GM23338 (cell line): ENCODE results near the gene ENTPD8. TPM values are rescaled to one million over a fixed set of nuclear protein-coding genes. Genes with fewer than 3 reads are reported as not detected.

Experiments
- ATAC-seq: fragments of 200-7000 bp; cut with Tn5 transposase; 3 replicates; pipeline ENCODE4 v1.9.1; 2020
- DNase-seq: peaks from one replicate; pipeline ENCODE4 v3.0.0-alpha.2; 2015; ENCODE audit warnings: low spot score
- H2AFZ ChIP-seq: fragments of 200-600 bp; sonication (generic); 2 replicates; pipeline ENCODE4 v1.8.0; 2016; ENCODE audit warnings: antibody characterized with exemption, mild to moderate bottlenecking, moderate library complexity
- H3F3A ChIP-seq: fragments of 200-600 bp; sonication (generic); replicated peaks from 2 replicates; pipeline ENCODE4 v1.8.0; 2017; ENCODE audit warnings: antibody characterized with exemption, mixed run types, low read depth
- H3K27ac ChIP-seq: fragments of 200-600 bp; sonication (generic); 2 replicates; pipeline ENCODE4 v1.6.1; 2016; ENCODE audit warnings: low read depth
- H3K27me3 ChIP-seq: fragments of 200-600 bp; sonication (generic); 2 replicates; pipeline ENCODE4 v1.8.0; 2016; ENCODE audit warnings: mild to moderate bottlenecking, mixed run types, moderate library complexity; ENCODE audit not compliant: insufficient read depth
- H3K36me3 ChIP-seq: fragments of 200-600 bp; sonication (generic); 2 replicates; pipeline ENCODE4 v1.8.0; 2016; ENCODE audit warnings: mild to moderate bottlenecking; ENCODE audit not compliant: insufficient read depth
- H3K4me1 ChIP-seq: fragments of 200-600 bp; sonication (generic); 2 replicates; pipeline ENCODE4 v1.8.0; 2016; ENCODE audit warnings: mild to moderate bottlenecking, moderate library complexity; ENCODE audit not compliant: insufficient read depth
- H3K4me2 ChIP-seq: fragments of 200-600 bp; sonication (generic); 2 replicates; pipeline ENCODE4 v1.7.1; 2017; ENCODE audit warnings: mixed run types
- H3K4me3 ChIP-seq: fragments of 200-600 bp; sonication (generic); 2 replicates; pipeline ENCODE4 v1.6.1; 2016; ENCODE audit warnings: mixed run types
- H3K79me2 ChIP-seq: fragments of 200-600 bp; sonication (generic); replicated peaks from 2 replicates; pipeline ENCODE4 v1.8.0; 2017; ENCODE audit warnings: mild to moderate bottlenecking; ENCODE audit not compliant: insufficient read depth
- H3K9me2 ChIP-seq: fragments of 200-600 bp; sonication (generic); 2 replicates; pipeline ENCODE4 v1.8.0; 2017; ENCODE audit not compliant: insufficient read depth
- H4K20me1 ChIP-seq: fragments of 200-600 bp; sonication (generic); replicated peaks from 2 replicates; pipeline ENCODE4 v1.8.0; 2017; ENCODE audit warnings: mild to moderate bottlenecking; ENCODE audit not compliant: insufficient read depth
- H3K27ac Mint-ChIP-seq: 2 replicates; pipeline ENCODE4 v1.8.0; 2020; ENCODE audit warnings: inconsistent platforms, mild to moderate bottlenecking, moderate library complexity, mixed read lengths
- H3K27me3 Mint-ChIP-seq: 3 replicates; pipeline ENCODE4 v1.8.0; 2022; ENCODE audit warnings: low read depth, mild to moderate bottlenecking, moderate library complexity, mixed read lengths, inconsistent platforms; ENCODE audit not compliant: insufficient read depth, poor library complexity
- H3K36me3 Mint-ChIP-seq: 3 replicates; pipeline ENCODE4 v1.8.0; 2021; ENCODE audit warnings: low read depth, mild to moderate bottlenecking, inconsistent platforms, moderate library complexity, mixed read lengths
- H3K4me1 Mint-ChIP-seq: 3 replicates; pipeline ENCODE4 v1.8.0; 2020; ENCODE audit warnings: mild to moderate bottlenecking, inconsistent platforms, mixed read lengths
- H3K4me3 Mint-ChIP-seq: 3 replicates; pipeline ENCODE4 v1.8.0; 2021; ENCODE audit warnings: moderate library complexity, mild to moderate bottlenecking, inconsistent platforms, mixed read lengths
- H3K9me3 Mint-ChIP-seq: 3 replicates; pipeline ENCODE4 v1.8.0; 2020; ENCODE audit warnings: moderate library complexity, mild to moderate bottlenecking, inconsistent platforms, mixed read lengths
- EZH2 ChIP-seq: fragments of 200-600 bp; sonication (generic); IDR thresholded peaks from one replicate; pipeline ENCODE4 v1.8.0; 2017; ENCODE audit warnings: antibody characterized with exemption, mild to moderate bottlenecking, low read depth; ENCODE audit not compliant: unreplicated experiment
- JUNB ChIP-seq: IDR thresholded peaks from one replicate; pipeline ENCODE4 v1.6.1; 2016; ENCODE audit warnings: antibody characterized with exemption; ENCODE audit not compliant: unreplicated experiment
- NANOG ChIP-seq: IDR thresholded peaks from 2 replicates; pipeline ENCODE4 v1.6.1; 2016; ENCODE audit warnings: antibody characterized with exemption, borderline replicate concordance
- POLR2AphosphoS5 ChIP-seq: IDR thresholded peaks from 2 replicates; pipeline ENCODE4 v1.6.1; 2016; ENCODE audit warnings: antibody characterized with exemption, low read depth
- STAT1 ChIP-seq: IDR thresholded peaks from one replicate; pipeline ENCODE4 v1.6.1; 2016; ENCODE audit warnings: antibody characterized with exemption; ENCODE audit not compliant: unreplicated experiment
- ZNF114 ChIP-seq: fragments of 250-450 bp; sonication (Bioruptor Pico); IDR thresholded peaks from 2 replicates; pipeline ENCODE4 v1.5.0; 2020; ENCODE audit warnings: mild to moderate bottlenecking, moderate library complexity
- ZNF331 ChIP-seq: fragments of 250-450 bp; sonication (Bioruptor Pico); IDR thresholded peaks from 2 replicates; pipeline ENCODE4 v1.5.0; 2020; ENCODE audit warnings: low read depth, mild to moderate bottlenecking, moderate library complexity
- polyA plus RNA-seq: library from polyadenylated mRNA; unstranded; fragments of >200 nt; fragmentation: Nextera tagmentation; extraction: Ambion mirVana; gene quantifications from 2 replicates; pipeline ENCODE4 v1.2.1, GENCODE V29; 2016
- total RNA-seq: library from RNA; depleted of rRNA; stranded (reverse); fragments of >200 nt; shearing (Covaris generic); gene quantifications from 2 replicates; pipeline ENCODE4 v1.2.3, GENCODE V29; 2014
- TF ChIP-seq, protein P1 (sequence below): IDR thresholded peaks from one replicate; pipeline ENCODE4 v1.6.1; 2018; ENCODE audit warnings: antibody characterized with exemption; ENCODE audit not compliant: unreplicated experiment
- TF ChIP-seq, protein P2 (sequence below): fragments of 250-450 bp; sonication (Bioruptor Pico); IDR thresholded peaks from 2 replicates; pipeline ENCODE4 v1.5.0; 2020; ENCODE audit warnings: mild to moderate bottlenecking, moderate library complexity

The ENTPD8 gene
- total and polyA plus RNA-seq, 2 experiments from 2014 or later = 0.42 to 0.89 TPM

DNA sequence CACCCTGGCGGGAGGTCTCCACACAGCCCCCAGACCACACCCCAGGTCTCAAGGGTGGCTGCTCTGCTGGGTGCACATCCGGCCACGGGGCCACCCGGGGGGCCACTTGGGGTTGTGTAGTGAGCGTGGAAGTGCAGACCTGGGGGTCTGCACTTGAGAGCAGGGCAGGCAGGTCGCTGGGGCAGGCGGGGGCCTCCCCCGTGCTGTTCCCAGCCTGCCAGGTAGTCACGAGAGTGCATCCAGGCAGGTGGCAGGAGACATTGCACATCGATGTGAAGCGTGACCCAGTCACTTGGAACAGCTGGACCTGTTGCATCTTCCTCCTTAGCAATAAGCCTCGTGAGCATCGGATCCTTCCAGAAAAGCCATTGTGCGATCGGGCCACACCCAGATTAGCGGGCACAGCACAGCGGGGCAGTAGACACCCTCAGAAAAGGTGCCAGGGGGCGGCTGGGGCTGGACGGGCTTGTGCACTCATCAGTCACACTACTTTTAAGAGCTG, 4.8 kb upstream of the ENTPD8 start:
- Mint-ChIP-seq H3K27me3 (peaks cover 7% of the 10 kb centered on the region), H3K36me3 (peaks cover 3% of the 10 kb centered on the region; the same call in 1 of the 3 replicates), H3K27ac (no peak overlapping the region), H3K4me3 (no peak overlapping the region), H3K4me1 (peaks cover 5% of the 10 kb centered on the region), H3K9me3 (no peaks in the 10 kb centered on the region; the same call in 2 of the 3 replicates)
- no peaks in the 10 kb centered on the region for H3K9me2 ChIP-seq
- H3K79me2 ChIP-seq = no peaks in the 10 kb centered on the region
- H3K4me2 ChIP-seq = no peak overlapping the region
- no peak for TF ChIP-seq EZH2
- TF ChIP-seq ZNF331 (CRISPR knock-in tag) = no peak
- TF ChIP-seq POLR2AphosphoS5 = no peak
- TF ChIP-seq STAT1 = no peak
- no peak for TF ChIP-seq JUNB
- TF ChIP-seq NANOG = no peak
- TF ChIP-seq, protein P1, sequence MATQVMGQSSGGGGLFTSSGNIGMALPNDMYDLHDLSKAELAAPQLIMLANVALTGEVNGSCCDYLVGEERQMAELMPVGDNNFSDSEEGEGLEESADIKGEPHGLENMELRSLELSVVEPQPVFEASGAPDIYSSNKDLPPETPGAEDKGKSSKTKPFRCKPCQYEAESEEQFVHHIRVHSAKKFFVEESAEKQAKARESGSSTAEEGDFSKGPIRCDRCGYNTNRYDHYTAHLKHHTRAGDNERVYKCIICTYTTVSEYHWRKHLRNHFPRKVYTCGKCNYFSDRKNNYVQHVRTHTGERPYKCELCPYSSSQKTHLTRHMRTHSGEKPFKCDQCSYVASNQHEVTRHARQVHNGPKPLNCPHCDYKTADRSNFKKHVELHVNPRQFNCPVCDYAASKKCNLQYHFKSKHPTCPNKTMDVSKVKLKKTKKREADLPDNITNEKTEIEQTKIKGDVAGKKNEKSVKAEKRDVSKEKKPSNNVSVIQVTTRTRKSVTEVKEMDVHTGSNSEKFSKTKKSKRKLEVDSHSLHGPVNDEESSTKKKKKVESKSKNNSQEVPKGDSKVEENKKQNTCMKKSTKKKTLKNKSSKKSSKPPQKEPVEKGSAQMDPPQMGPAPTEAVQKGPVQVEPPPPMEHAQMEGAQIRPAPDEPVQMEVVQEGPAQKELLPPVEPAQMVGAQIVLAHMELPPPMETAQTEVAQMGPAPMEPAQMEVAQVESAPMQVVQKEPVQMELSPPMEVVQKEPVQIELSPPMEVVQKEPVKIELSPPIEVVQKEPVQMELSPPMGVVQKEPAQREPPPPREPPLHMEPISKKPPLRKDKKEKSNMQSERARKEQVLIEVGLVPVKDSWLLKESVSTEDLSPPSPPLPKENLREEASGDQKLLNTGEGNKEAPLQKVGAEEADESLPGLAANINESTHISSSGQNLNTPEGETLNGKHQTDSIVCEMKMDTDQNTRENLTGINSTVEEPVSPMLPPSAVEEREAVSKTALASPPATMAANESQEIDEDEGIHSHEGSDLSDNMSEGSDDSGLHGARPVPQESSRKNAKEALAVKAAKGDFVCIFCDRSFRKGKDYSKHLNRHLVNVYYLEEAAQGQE = no peak
- no peaks in the 10 kb centered on the region for H3K27me3 ChIP-seq
- H3K27ac ChIP-seq = no peak overlapping the region
- H3K36me3 ChIP-seq = no peaks in the 10 kb centered on the region
- no peak for ATAC-seq
- no peaks in the 10 kb centered on the region for H4K20me1 ChIP-seq
- 0 out of 2 replicates have a peak, but pooled peaks cover 4% of the 10 kb centered on the region for H3F3A ChIP-seq
- no peak overlapping the region for H3K4me3 ChIP-seq
- DNase-seq = no peak
- H2AFZ ChIP-seq = no peak overlapping the region
- H3K4me1 ChIP-seq = peaks cover 5% of the 10 kb centered on the region; the same call in 1 of the 2 replicates

- Histone ChIP-seq H3K4me2 (peak overlapping the region; percentile 62; the same call in 1 of the 2 replicates), H3K79me2 (no peaks in the 10 kb centered on the region), H4K20me1 (no peaks in the 10 kb centered on the region), H3K4me1 (peaks cover 5% of the 10 kb centered on the region; the same call in 1 of the 2 replicates), H3K27ac (no peak overlapping the region), H3K36me3 (no peaks in the 10 kb centered on the region), H3K9me2 (no peaks in the 10 kb centered on the region), H3K4me3 (no peak overlapping the region), H2AFZ (peak overlapping the region; percentile 83; the same call in 1 of the 2 replicates), H3F3A (0 out of 2 replicates have a peak, but pooled peaks cover 4% of the 10 kb centered on the region), H3K27me3 (no peaks in the 10 kb centered on the region)
- peak overlapping the region; percentile 31; the same call in 1 of the 3 replicates for H3K4me3 Mint-ChIP-seq
- peak; percentile 86 for DNase-seq
- H3K27me3 Mint-ChIP-seq = peaks cover 7% of the 10 kb centered on the region
- peak; percentile 47 for ATAC-seq
- no peak overlapping the region for H3K27ac Mint-ChIP-seq
- peaks cover 3% of the 10 kb centered on the region; the same call in 1 of the 3 replicates for H3K36me3 Mint-ChIP-seq
- H3K9me3 Mint-ChIP-seq = no peaks in the 10 kb centered on the region; the same call in 2 of the 3 replicates
- H3K4me1 Mint-ChIP-seq = peaks cover 5% of the 10 kb centered on the region
- TF ChIP-seq STAT1 (no peak), ZNF114 (CRISPR knock-in tag) (no peak)
- TF ChIP-seq, protein P2, sequence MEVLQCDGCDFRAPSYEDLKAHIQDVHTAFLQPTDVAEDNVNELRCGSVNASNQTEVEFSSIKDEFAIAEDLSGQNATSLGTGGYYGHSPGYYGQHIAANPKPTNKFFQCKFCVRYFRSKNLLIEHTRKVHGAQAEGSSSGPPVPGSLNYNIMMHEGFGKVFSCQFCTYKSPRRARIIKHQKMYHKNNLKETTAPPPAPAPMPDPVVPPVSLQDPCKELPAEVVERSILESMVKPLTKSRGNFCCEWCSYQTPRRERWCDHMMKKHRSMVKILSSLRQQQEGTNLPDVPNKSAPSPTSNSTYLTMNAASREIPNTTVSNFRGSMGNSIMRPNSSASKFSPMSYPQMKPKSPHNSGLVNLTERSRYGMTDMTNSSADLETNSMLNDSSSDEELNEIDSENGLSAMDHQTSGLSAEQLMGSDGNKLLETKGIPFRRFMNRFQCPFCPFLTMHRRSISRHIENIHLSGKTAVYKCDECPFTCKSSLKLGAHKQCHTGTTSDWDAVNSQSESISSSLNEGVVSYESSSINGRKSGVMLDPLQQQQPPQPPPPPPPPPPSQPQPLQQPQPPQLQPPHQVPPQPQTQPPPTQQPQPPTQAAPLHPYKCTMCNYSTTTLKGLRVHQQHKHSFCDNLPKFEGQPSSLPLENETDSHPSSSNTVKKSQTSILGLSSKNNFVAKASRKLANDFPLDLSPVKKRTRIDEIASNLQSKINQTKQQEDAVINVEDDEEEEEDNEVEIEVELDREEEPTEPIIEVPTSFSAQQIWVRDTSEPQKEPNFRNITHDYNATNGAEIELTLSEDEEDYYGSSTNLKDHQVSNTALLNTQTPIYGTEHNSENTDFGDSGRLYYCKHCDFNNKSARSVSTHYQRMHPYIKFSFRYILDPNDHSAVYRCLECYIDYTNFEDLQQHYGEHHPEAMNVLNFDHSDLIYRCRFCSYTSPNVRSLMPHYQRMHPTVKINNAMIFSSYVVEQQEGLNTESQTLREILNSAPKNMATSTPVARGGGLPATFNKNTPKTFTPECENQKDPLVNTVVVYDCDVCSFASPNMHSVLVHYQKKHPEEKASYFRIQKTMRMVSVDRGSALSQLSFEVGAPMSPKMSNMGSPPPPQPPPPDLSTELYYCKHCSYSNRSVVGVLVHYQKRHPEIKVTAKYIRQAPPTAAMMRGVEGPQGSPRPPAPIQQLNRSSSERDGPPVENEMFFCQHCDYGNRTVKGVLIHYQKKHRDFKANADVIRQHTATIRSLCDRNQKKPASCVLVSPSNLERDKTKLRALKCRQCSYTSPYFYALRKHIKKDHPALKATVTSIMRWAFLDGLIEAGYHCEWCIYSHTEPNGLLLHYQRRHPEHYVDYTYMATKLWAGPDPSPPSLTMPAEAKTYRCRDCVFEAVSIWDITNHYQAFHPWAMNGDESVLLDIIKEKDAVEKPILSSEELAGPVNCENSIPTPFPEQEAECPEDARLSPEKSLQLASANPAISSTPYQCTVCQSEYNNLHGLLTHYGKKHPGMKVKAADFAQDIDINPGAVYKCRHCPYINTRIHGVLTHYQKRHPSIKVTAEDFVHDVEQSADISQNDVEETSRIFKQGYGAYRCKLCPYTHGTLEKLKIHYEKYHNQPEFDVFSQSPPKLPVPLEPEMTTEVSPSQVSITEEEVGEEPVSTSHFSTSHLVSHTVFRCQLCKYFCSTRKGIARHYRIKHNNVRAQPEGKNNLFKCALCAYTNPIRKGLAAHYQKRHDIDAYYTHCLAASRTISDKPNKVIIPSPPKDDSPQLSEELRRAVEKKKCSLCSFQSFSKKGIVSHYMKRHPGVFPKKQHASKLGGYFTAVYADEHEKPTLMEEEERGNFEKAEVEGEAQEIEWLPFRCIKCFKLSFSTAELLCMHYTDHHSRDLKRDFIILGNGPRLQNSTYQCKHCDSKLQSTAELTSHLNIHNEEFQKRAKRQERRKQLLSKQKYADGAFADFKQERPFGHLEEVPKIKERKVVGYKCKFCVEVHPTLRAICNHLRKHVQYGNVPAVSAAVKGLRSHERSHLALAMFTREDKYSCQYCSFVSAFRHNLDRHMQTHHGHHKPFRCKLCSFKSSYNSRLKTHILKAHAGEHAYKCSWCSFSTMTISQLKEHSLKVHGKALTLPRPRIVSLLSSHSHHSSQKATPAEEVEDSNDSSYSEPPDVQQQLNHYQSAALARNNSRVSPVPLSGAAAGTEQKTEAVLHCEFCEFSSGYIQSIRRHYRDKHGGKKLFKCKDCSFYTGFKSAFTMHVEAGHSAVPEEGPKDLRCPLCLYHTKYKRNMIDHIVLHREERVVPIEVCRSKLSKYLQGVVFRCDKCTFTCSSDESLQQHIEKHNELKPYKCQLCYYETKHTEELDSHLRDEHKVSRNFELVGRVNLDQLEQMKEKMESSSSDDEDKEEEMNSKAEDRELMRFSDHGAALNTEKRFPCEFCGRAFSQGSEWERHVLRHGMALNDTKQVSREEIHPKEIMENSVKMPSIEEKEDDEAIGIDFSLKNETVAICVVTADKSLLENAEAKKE (CRISPR knock-in tag) = no peak
These were observed 4.2 kb upstream of the ENTPD8 start for GRCh38 chr9:137445275-137445807.
